Measurements from ENCODE around the gene CD200R1.

The CD200R1 gene

DNA sequence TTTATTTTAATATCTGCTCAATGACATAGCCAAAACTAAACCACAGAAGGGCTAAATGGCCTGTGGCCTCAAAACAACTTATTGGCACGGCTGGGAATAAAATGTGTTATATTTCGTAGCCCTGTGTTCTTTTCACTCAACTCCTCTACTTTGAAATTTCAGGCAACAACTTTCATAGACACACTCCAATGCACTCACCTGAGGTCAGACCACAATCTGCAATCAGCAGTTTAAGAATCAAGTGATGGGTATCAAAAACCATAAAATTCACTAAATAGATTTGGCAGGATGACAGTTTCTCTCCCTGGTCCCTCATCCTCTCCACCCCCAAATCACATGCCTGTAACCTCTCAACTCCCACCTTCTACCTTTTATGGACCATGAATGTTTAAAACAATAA lies 2.0 kb upstream of the CD200R1 start:
- Histone ChIP-seq H2AFZ (ENCODE audit: low read depth, low read length) (no peak overlapping the region), H3K27ac (ENCODE audit: low read length) (no peak overlapping the region), H3K9me3 (ENCODE audit: insufficient read depth, low read length, severe bottlenecking) (no peaks in the 10 kb centered on the region), H3K79me2 (ENCODE audit: insufficient read depth, low read length) (no peaks in the 10 kb centered on the region), H3K4me3 (ENCODE audit: low read depth in 1 of 2, low read length in 2 of 2) (no peak overlapping the region), H3K27me3 (ENCODE audit: insufficient read depth, low read length, poor library complexity) (peaks cover 4% of the 10 kb centered on the region), H4K20me1 (ENCODE audit: insufficient read depth, low read length) (no peaks in the 10 kb centered on the region), H3K36me3 (ENCODE audit: insufficient read depth, low read length) (no peaks in the 10 kb centered on the region), H3K4me1 (ENCODE audit: insufficient read depth, low read length) (no peaks in the 10 kb centered on the region), H3K4me2 (ENCODE audit: insufficient read depth, low read length) (no peak overlapping the region), H3K9ac (ENCODE audit: low read depth, low read length) (no peak overlapping the region)
- TF ChIP-seq, protein P1, sequence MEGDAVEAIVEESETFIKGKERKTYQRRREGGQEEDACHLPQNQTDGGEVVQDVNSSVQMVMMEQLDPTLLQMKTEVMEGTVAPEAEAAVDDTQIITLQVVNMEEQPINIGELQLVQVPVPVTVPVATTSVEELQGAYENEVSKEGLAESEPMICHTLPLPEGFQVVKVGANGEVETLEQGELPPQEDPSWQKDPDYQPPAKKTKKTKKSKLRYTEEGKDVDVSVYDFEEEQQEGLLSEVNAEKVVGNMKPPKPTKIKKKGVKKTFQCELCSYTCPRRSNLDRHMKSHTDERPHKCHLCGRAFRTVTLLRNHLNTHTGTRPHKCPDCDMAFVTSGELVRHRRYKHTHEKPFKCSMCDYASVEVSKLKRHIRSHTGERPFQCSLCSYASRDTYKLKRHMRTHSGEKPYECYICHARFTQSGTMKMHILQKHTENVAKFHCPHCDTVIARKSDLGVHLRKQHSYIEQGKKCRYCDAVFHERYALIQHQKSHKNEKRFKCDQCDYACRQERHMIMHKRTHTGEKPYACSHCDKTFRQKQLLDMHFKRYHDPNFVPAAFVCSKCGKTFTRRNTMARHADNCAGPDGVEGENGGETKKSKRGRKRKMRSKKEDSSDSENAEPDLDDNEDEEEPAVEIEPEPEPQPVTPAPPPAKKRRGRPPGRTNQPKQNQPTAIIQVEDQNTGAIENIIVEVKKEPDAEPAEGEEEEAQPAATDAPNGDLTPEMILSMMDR (IDR thresholded peaks at IDR 0.05; ENCODE audit: borderline replicate concordance, extremely low read depth, low read length, poor library complexity, severe bottlenecking), result no peak
- TF ChIP-seq EZH2 (IDR thresholded peaks at IDR 0.05; ENCODE audit: borderline replicate concordance, low read depth, low read length, severe bottlenecking), result no peak
- DNase-seq, result no peak
- ATAC-seq (ENCODE audit: insufficient read depth, low read depth), result no peak

DNA sequence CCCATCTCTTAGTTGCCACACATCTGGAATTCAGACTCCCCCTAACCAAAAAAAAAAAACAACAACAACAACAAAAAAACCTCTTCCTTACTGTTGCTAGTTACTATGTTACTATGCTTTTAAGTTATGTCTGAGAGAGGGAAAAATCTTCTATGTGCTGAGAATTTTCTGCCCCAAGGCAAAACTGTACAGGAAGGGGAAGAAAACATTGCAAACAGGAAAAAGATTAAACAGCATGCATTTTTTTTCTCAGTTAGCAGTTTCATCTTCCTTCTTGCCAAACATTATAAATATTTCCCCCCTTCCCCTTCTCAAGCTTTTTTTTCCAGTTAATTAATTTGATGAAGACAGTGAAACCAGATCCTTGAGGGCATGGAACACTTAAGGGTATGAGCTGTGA lies 1.1 kb upstream of the CD200R1 start:
- Histone ChIP-seq H3K79me2 (ENCODE audit: insufficient read depth, low read length) (no peaks in the 10 kb centered on the region), H3K9ac (ENCODE audit: low read depth, low read length) (no peak overlapping the region), H3K9me3 (ENCODE audit: insufficient read depth, low read length, severe bottlenecking) (no peaks in the 10 kb centered on the region), H4K20me1 (ENCODE audit: insufficient read depth, low read length) (no peaks in the 10 kb centered on the region), H3K36me3 (ENCODE audit: insufficient read depth, low read length) (no peaks in the 10 kb centered on the region), H3K27me3 (ENCODE audit: insufficient read depth, low read length, poor library complexity) (peaks cover 4% of the 10 kb centered on the region), H2AFZ (ENCODE audit: low read depth, low read length) (no peak overlapping the region), H3K4me2 (ENCODE audit: insufficient read depth, low read length) (no peak overlapping the region), H3K27ac (ENCODE audit: low read length) (no peak overlapping the region), H3K4me1 (ENCODE audit: insufficient read depth, low read length) (no peaks in the 10 kb centered on the region), H3K4me3 (ENCODE audit: low read depth in 1 of 2, low read length in 2 of 2) (no peak overlapping the region)
- no peak for DNase-seq
- ATAC-seq (ENCODE audit: insufficient read depth, low read depth), result no peak
- TF ChIP-seq, protein P1 (IDR thresholded peaks at IDR 0.05; ENCODE audit: borderline replicate concordance, extremely low read depth, low read length, poor library complexity, severe bottlenecking), result no peak
- no peak for TF ChIP-seq EZH2 (IDR thresholded peaks at IDR 0.05; ENCODE audit: borderline replicate concordance, low read depth, low read length, severe bottlenecking)

DNA sequence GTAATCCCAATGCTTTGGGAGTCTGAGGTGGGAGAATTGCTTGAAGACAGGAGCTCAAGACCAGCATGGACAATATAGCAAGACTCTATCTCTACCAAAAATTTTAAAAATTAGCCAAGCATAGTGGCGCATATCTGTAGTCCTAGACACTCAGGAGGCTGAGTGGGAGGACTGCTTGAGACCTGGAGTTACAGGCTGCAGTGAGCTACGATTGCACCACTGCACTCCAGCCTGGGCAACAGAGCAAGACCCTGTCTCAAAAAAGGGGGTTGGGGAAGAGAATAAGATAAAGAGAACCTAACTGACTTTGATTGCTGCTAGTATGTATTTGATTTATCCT lies 755 bp downstream of the CD200R1 start:
- Histone ChIP-seq H3K27me3 (ENCODE audit: insufficient read depth, low read length, poor library complexity) (peaks cover 8% of the 10 kb centered on the region), H3K36me3 (ENCODE audit: insufficient read depth, low read length) (no peaks in the 10 kb centered on the region), H3K9ac (ENCODE audit: low read depth, low read length) (no peak overlapping the region), H4K20me1 (ENCODE audit: insufficient read depth, low read length) (no peaks in the 10 kb centered on the region), H3K4me1 (ENCODE audit: insufficient read depth, low read length) (no peaks in the 10 kb centered on the region), H3K27ac (ENCODE audit: low read length) (no peak overlapping the region), H3K4me3 (ENCODE audit: low read depth in 1 of 2, low read length in 2 of 2) (no peak overlapping the region), H3K4me2 (ENCODE audit: insufficient read depth, low read length) (no peak overlapping the region), H3K9me3 (ENCODE audit: insufficient read depth, low read length, severe bottlenecking) (no peaks in the 10 kb centered on the region), H3K79me2 (ENCODE audit: insufficient read depth, low read length) (no peaks in the 10 kb centered on the region), H2AFZ (ENCODE audit: low read depth, low read length) (no peak overlapping the region)
- TF ChIP-seq EZH2 (IDR thresholded peaks at IDR 0.05; ENCODE audit: borderline replicate concordance, low read depth, low read length, severe bottlenecking), result no peak
- TF ChIP-seq, protein P1 (IDR thresholded peaks at IDR 0.05; ENCODE audit: borderline replicate concordance, extremely low read depth, low read length, poor library complexity, severe bottlenecking), result no peak
- DNase-seq, result no peak
- no peak for ATAC-seq (ENCODE audit: insufficient read depth, low read depth)

Measured in DND-41 (cell line).